SK-N-SH (cell line): ENCODE data around the gene C3orf20. TPM values are rescaled to one million over a fixed set of nuclear protein-coding genes. Genes with fewer than 3 reads are reported as not detected.

Source experiments
- CTCF ChIA-PET: fragments of 300-600, 350-600 bp; formaldehyde crosslinking; extraction: SDS; loops from one replicate; lab custom pipeline; 2021; lab: Yijun Ruan, JAX
- POLR2A ChIA-PET: fragments of 350-600 bp; sonication (Branson Sonifier 250); formaldehyde crosslinking; extraction: SDS; loops from one replicate; lab custom pipeline; 2020; ENCODE audit warnings: antibody characterized with exemption, inconsistent platforms; lab: Yijun Ruan, JAX
- DNase-seq: peaks from one replicate; pipeline ENCODE4 v3.0.0; 2012
- H2AFZ ChIP-seq: fragments of 200-600 bp; sonication (generic); 2 replicates; pipeline ENCODE4 v1.8.1; 2016; ENCODE audit warnings: antibody characterized with exemption, mild to moderate bottlenecking, low read depth
- H3F3A ChIP-seq: fragments of 200-600 bp; sonication (generic); replicated peaks from 2 replicates; pipeline ENCODE3; 2016; ENCODE audit warnings: antibody characterized with exemption, mild to moderate bottlenecking; ENCODE audit not compliant: insufficient read depth
- H3K27ac ChIP-seq, 2 experiments: fragments of 200-500 bp in 1 of 2; fragments of 200-600 bp in 1 of 2; sonication (Bioruptor generic) in 1 of 2; sonication (generic), shearing (Covaris generic) in 1 of 2; 2 replicates each; pipeline versions ENCODE4 v1.5.1 to v1.6.1; 2014 to 2016; ENCODE audit warnings: low read depth in 2 of 2, inconsistent platforms in 1 of 2, low read length in 1 of 2, mild to moderate bottlenecking in 1 of 2, mixed read lengths in 1 of 2
- H3K27me3 ChIP-seq: fragments of 200-600 bp; sonication (generic), shearing (Covaris generic); 2 replicates; pipeline ENCODE4 v1.6.1; 2016; ENCODE audit warnings: mixed run types; ENCODE audit not compliant: insufficient read depth
- H3K36me3 ChIP-seq, 2 experiments: fragments of 200-500 bp in 1 of 2; fragments of 200-600 bp in 1 of 2; sonication (Bioruptor generic) in 1 of 2; sonication (generic) in 1 of 2; replicated peaks in 1 of 2; 2 replicates each; pipeline versions ENCODE3 to v1.5.1; 2014 to 2016; ENCODE audit warnings: low read length in 1 of 2, mild to moderate bottlenecking in 1 of 2; ENCODE audit not compliant: insufficient read depth in 2 of 2, control insufficient read depth in 1 of 2
- H3K4me1 ChIP-seq, 2 experiments: fragments of 200-500 bp in 1 of 2; fragments of 200-600 bp in 1 of 2; sonication (Bioruptor generic) in 1 of 2; sonication (generic), shearing (Covaris generic) in 1 of 2; 2 replicates each; pipeline versions ENCODE4 v1.5.1 to v1.6.1; 2014 to 2016; ENCODE audit warnings: low read depth in 1 of 2, low read length in 1 of 2, mixed run types in 1 of 2; ENCODE audit not compliant: insufficient read depth in 2 of 2, control insufficient read depth in 1 of 2
- H3K4me2 ChIP-seq: fragments of 200-600 bp; sonication (generic), shearing (Covaris generic); 2 replicates; pipeline ENCODE4 v1.6.1; 2017; ENCODE audit warnings: mixed run types
- H3K4me3 ChIP-seq, 2 experiments: fragments of 200-500 bp in 1 of 2; fragments of 200-600 bp in 1 of 2; sonication (Bioruptor generic) in 1 of 2; sonication (generic), shearing (Covaris generic) in 1 of 2; 2 replicates each; pipeline versions ENCODE4 v1.5.1 to v1.8.1; 2014 to 2016; ENCODE audit warnings: low read depth in 2 of 2, inconsistent platforms in 1 of 2, low read length in 1 of 2, mild to moderate bottlenecking in 1 of 2, mixed read lengths in 1 of 2, moderate library complexity in 1 of 2
- H3K79me2 ChIP-seq: fragments of 200-600 bp; sonication (generic); 2 replicates; pipeline ENCODE4 v1.8.1; 2017; ENCODE audit warnings: mild to moderate bottlenecking; ENCODE audit not compliant: insufficient read depth
- H3K9ac ChIP-seq: fragments of 200-600 bp; sonication (generic); 2 replicates; pipeline ENCODE4 v1.6.1; 2017; ENCODE audit warnings: mixed run types
- H3K9me2 ChIP-seq: fragments of 200-600 bp; sonication (generic); 2 replicates; pipeline ENCODE4 v1.6.1; 2017; ENCODE audit warnings: mixed run types
- H3K9me3 ChIP-seq: fragments of 200-600 bp; sonication (generic); 2 replicates; pipeline ENCODE4 v1.6.1; 2017; ENCODE audit warnings: mixed run types, mild to moderate bottlenecking, moderate library complexity
- H4K20me1 ChIP-seq: fragments of 200-600 bp; sonication (generic); 2 replicates; pipeline ENCODE4 v1.6.1; 2017; ENCODE audit warnings: mild to moderate bottlenecking, mixed run types; ENCODE audit not compliant: insufficient read depth
- CTCF ChIP-seq: fragments of 200-600 bp; sonication (generic); IDR thresholded peaks from 2 replicates; pipeline ENCODE4 v1.6.1; 2017; ENCODE audit warnings: antibody characterized with exemption, mild to moderate bottlenecking, moderate library complexity
- ELF1 ChIP-seq: IDR thresholded peaks from 2 replicates; pipeline ENCODE4 v1.4.0; 2012
- EP300 ChIP-seq, 2 experiments: IDR thresholded peaks; 2 replicates each; pipeline versions ENCODE4 v1.4.0 to v1.6.1; 2012; ENCODE audit warnings: borderline replicate concordance in 1 of 2, low read depth in 1 of 2, low read length in 1 of 2
- FOXJ3 ChIP-seq: sonication (generic); formaldehyde crosslinking; IDR thresholded peaks from 2 replicates; pipeline ENCODE4 v1.5.1; 2020; ENCODE audit warnings: mild to moderate bottlenecking, missing genetic modification reagents
- GABPA ChIP-seq: IDR thresholded peaks from 2 replicates; pipeline ENCODE4 v1.4.0; 2012; ENCODE audit warnings: low read depth, mild to moderate bottlenecking
- GATA2 ChIP-seq: sonication (generic); formaldehyde crosslinking; IDR thresholded peaks from 2 replicates; pipeline ENCODE4 v1.5.0; 2020; ENCODE audit warnings: mild to moderate bottlenecking, missing genetic modification reagents
- IRF3 ChIP-seq: fragments of 150-350 bp; IDR thresholded peaks from 2 replicates; pipeline ENCODE4 v1.6.1; 2016; ENCODE audit warnings: mild to moderate bottlenecking, low read depth, low read length
- MXI1 ChIP-seq: IDR thresholded peaks from 2 replicates; pipeline ENCODE4 v1.6.1; 2012; ENCODE audit warnings: mild to moderate bottlenecking, low read depth, low read length, improper control_type of control experiment
- RXRA ChIP-seq: IDR thresholded peaks from 2 replicates; pipeline ENCODE4 v1.4.0; 2012; ENCODE audit warnings: low read depth, mild to moderate bottlenecking, borderline replicate concordance
- SMC3 ChIP-seq: IDR thresholded peaks from 2 replicates; pipeline ENCODE4 v1.6.1; 2012; ENCODE audit warnings: low read depth, low read length, improper control_type of control experiment
- USF1 ChIP-seq: IDR thresholded peaks from 2 replicates; pipeline ENCODE4 v1.4.0; 2012; ENCODE audit warnings: low read depth, borderline replicate concordance
- USF2 ChIP-seq: fragments of 150-350 bp; IDR thresholded peaks from 2 replicates; pipeline ENCODE4 v1.6.1; 2017; ENCODE audit warnings: antibody characterized with exemption, low read length, low read depth, borderline replicate concordance
- ZBTB33 ChIP-seq: IDR thresholded peaks from 2 replicates; pipeline ENCODE4 v1.4.0; 2012; ENCODE audit warnings: low read depth, borderline replicate concordance
- WGBS: methylation state at CpG from one replicate; pipeline ENCODE4 v1.1.6; 2017; ENCODE audit warnings: low lambda C conversion rate; 5-methylcytosine and 5-hydroxymethylcytosine counted together
- polyA plus RNA-seq, 3 experiments: library from polyadenylated mRNA; depleted of rRNA; stranded (reverse); fragments of >200 nt; gene quantifications; 2 replicates each; pipeline ENCODE4 v1.2.3, GENCODE V29; 2012

The C3orf20 gene
- polyA plus RNA-seq, 1 of the 3 experiments (the other 2 are of a cell fraction) = not detected

- Histone ChIP-seq H3K27ac (no peak overlapping the region), H3K4me1 (peaks cover 0 to 3% of the 10 kb centered on the region in 2 experiments; a peak in 1 of 4 replicates), H3K9ac (no peak overlapping the region), H3K36me3 (no peaks in the 10 kb centered on the region), H4K20me1 (no peaks in the 10 kb centered on the region), H3K9me2 (no peaks in the 10 kb centered on the region), H3K4me3 (no peak overlapping the region), H3K79me2 (no peaks in the 10 kb centered on the region), H3K4me2 (no peak overlapping the region), H3K9me3 (no peaks in the 10 kb centered on the region), H3F3A (no peaks in the 10 kb centered on the region), H2AFZ (no peak overlapping the region), H3K27me3 (no peaks in the 10 kb centered on the region)
- DNase-seq = no peak
- POLR2A ChIA-PET = no interaction called here
- CTCF ChIA-PET = no interaction called here
- WGBS = 61% methylated on average over 7 of the region's 9 CpGs
- TF ChIP-seq USF2 = no peak
- no peak for TF ChIP-seq ZBTB33
- TF ChIP-seq CTCF = no peak
- no peak for TF ChIP-seq USF1
- no peak for TF ChIP-seq EP300 (IDR thresholded peaks at IDR 0.05; ENCODE audit: borderline replicate concordance in 1 of 2, low read depth in 1 of 2, low read length in 1 of 2)
- no peak for TF ChIP-seq MXI1
- no peak for TF ChIP-seq IRF3
- no peak for TF ChIP-seq GABPA
- TF ChIP-seq GATA2 (CRISPR knock-in tag) = no peak
- TF ChIP-seq ELF1 = no peak
- no peak for TF ChIP-seq RXRA
- TF ChIP-seq FOXJ3 (CRISPR knock-in tag) = no peak
- TF ChIP-seq SMC3 = no peak
Observed at GRCh38 chr3:14801031-14801430, 126.1 kb downstream of the C3orf20 start.
